Neutrophil (primary cell): Measurements from ENCODE around the gene NSUN2.
"Not testable (repeated sequence)": the region's sequence is repeated elsewhere in the genome, so short reads cannot be mapped to it uniquely, and the experiment has no call there.

Source experiments
- H3K27ac ChIP-seq: fragments of 200-600 bp; sonication (generic); 2 replicates; pipeline ENCODE4 v1.5.1; 2016; ENCODE audit warnings: mild to moderate bottlenecking, moderate library complexity
- H3K27me3 ChIP-seq: fragments of 200-600 bp; sonication (generic); 2 replicates; pipeline ENCODE4 v1.6.0; 2016; ENCODE audit warnings: mild to moderate bottlenecking
- H3K36me3 ChIP-seq: fragments of 200-600 bp; sonication (generic); 2 replicates; pipeline ENCODE4 v1.5.1; 2017
- H3K4me1 ChIP-seq, 2 experiments: fragments of 200-600 bp in 1 of 2; sonication (generic) in 1 of 2; 1 replicate in 1 of 2; 2 replicates in 1 of 2; pipeline versions ENCODE4 v1.5.1 to v1.6.1; 2013 to 2016; ENCODE audit warnings: low read depth in 1 of 2, low read length in 1 of 2, mild to moderate bottlenecking in 1 of 2, moderate library complexity in 1 of 2; ENCODE audit not compliant: control insufficient read depth in 1 of 2, insufficient read depth in 1 of 2
- H3K4me3 ChIP-seq, 2 experiments: fragments of 200-600 bp in 1 of 2; sonication (generic) in 1 of 2; 1 replicate in 1 of 2; 2 replicates in 1 of 2; pipeline ENCODE4 v1.5.1; 2013 to 2016; ENCODE audit warnings: low read depth in 1 of 2, low read length in 1 of 2, mild to moderate bottlenecking in 1 of 2, moderate library complexity in 1 of 2
- H3K9me3 ChIP-seq: fragments of 200-600 bp; sonication (generic); 2 replicates; pipeline ENCODE4 v1.5.1; 2016
- CTCF ChIP-seq: fragments of 200-600 bp; sonication (generic); IDR thresholded peaks from 2 replicates; pipeline ENCODE4 v1.5.1; 2016; ENCODE audit warnings: antibody characterized with exemption

Gene NSUN2

GRCh38 chr5:6656680-6657079, 23.8 kb upstream of the NSUN2 start:
- peaks cover 11% of the 10 kb centered on the region for H3K9me3 ChIP-seq
- H3K27me3 ChIP-seq = no peaks in the 10 kb centered on the region
- H3K36me3 ChIP-seq = no peaks in the 10 kb centered on the region
- no peak overlapping the region for H3K4me3 ChIP-seq
- no peak for TF ChIP-seq CTCF
- no peaks in the 10 kb centered on the region for H3K4me1 ChIP-seq
- H3K27ac ChIP-seq = no peak overlapping the region

- no peak overlapping the region for H3K27ac ChIP-seq
- no peaks in the 10 kb centered on the region for H3K27me3 ChIP-seq
- no peak overlapping the region for H3K4me3 ChIP-seq
- TF ChIP-seq CTCF = no peak
- H3K4me1 ChIP-seq = no peaks in the 10 kb centered on the region
- peaks cover 11% of the 10 kb centered on the region for H3K9me3 ChIP-seq
- no peaks in the 10 kb centered on the region for H3K36me3 ChIP-seq
Observed at GRCh38 chr5:6655432-6655831, 22.6 kb upstream of the NSUN2 start.

GRCh38 chr5:6652025-6652424, 19.2 kb upstream of the NSUN2 start:
- no peak overlapping the region for H3K27ac ChIP-seq
- no peaks in the 10 kb centered on the region for H3K4me1 ChIP-seq
- no peaks in the 10 kb centered on the region for H3K36me3 ChIP-seq
- H3K27me3 ChIP-seq = peaks cover 4% of the 10 kb centered on the region
- no peak overlapping the region for H3K4me3 ChIP-seq
- peaks cover 7% of the 10 kb centered on the region for H3K9me3 ChIP-seq
- no peak for TF ChIP-seq CTCF

- Histone ChIP-seq H3K9me3 (no peaks in the 10 kb centered on the region), H3K27me3 (peaks cover 22% of the 10 kb centered on the region), H3K27ac (no peak overlapping the region), H3K4me3 (no peak overlapping the region), H3K36me3 (no peaks in the 10 kb centered on the region), H3K4me1 (no peaks in the 10 kb centered on the region)
- no peak for TF ChIP-seq CTCF
Observed at GRCh38 chr5:6649681-6650080, 16.8 kb upstream of the NSUN2 start.

GRCh38 chr5:6649186-6649585, 16.3 kb upstream of the NSUN2 start:
- H3K27ac ChIP-seq = no peak overlapping the region
- no peaks in the 10 kb centered on the region for H3K4me1 ChIP-seq
- H3K4me3 ChIP-seq = no peak overlapping the region
- peaks cover 22% of the 10 kb centered on the region for H3K27me3 ChIP-seq
- H3K9me3 ChIP-seq = no peaks in the 10 kb centered on the region
- TF ChIP-seq CTCF = no peak
- no peaks in the 10 kb centered on the region for H3K36me3 ChIP-seq

GRCh38 chr5:6645571-6646362, 12.9 kb upstream of the NSUN2 start:
- not testable (repeated sequence) for H3K9me3 ChIP-seq, H3K36me3 ChIP-seq, H3K4me3 ChIP-seq, H3K27ac ChIP-seq, H3K4me1 ChIP-seq
- peaks cover 28% of the 10 kb centered on the region for H3K27me3 ChIP-seq
